Activated CD4-positive, alpha-beta T cell treated with anti-CD3 and anti-CD28 coated beads for 4 hours (primary cell): ENCODE results near the gene LRRC8E.
A peak's percentile ranks its signal among the peaks of the same experiment; 100 is the strongest.

Experiments used
- DNase-seq, 2 donors: peaks; one replicate each; pipeline ENCODE4 v3.0.0-alpha.2; 2020

LRRC8E gene

DNA sequence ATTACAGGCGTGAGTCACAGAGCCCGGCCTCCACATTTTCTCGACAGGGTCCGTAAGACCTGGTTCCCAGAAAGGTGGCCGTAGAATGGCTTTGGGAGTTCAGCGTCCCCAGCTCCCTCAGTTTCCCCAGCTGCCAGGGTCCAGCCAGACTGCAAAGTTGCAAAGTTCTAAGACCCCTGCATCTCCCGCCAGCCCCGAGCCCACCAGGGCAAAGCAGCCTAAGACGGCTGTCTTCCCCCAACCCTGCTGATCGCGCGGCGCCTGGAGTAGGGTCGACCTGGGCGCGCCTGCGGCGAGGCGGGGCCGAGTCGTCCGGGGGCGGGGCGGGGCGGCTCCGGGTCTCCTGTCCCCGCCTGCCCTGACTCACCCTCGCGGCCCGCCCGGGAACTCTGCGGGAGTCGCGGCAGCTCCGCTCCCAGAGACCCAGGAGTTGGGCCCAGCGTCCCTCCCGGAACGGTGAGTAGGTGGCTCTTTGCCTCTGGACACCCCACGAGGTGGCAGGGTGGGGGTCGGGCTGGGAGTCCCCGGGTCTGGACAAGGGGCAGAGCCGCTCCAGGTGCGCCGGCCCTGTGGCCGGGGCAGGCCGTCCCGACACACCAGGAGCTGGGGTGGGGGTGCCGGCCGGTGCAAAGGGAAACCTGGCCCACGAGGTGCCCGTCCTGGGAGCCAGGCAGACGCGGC lies at the start of gene LRRC8E:
TSS of gene LRRC8E (plus strand) at position 366 of the 681 bp plus-strand sequence. CDS start 7,094 bp downstream, outside the sequence.
- DNase-seq = peak; percentile 40 to 42

- no peak for DNase-seq
Measured at GRCh38 chr19:7839476-7839875, 48.8 kb upstream of the LRRC8E start.

DNA sequence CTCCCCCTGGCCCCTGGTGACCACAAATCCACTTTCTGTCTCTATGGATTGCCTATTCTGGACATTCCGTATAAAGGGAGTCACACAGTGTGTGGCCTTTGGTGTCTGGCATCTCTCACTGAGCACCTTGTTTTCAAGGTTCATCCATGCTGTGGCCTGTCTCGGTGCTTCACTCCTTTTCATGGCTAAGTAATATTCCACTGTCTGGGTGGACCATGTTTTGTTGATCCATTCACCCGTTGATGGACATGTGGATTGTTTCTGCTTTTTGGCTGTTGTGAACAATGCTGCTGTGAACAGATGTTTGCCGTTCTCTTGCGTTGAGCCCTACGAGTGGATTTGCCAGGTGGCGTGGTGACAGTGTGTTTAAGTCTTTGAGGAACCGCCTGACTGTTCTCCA lies 47.7 kb upstream of the LRRC8E start:
- no peak for DNase-seq

DNA sequence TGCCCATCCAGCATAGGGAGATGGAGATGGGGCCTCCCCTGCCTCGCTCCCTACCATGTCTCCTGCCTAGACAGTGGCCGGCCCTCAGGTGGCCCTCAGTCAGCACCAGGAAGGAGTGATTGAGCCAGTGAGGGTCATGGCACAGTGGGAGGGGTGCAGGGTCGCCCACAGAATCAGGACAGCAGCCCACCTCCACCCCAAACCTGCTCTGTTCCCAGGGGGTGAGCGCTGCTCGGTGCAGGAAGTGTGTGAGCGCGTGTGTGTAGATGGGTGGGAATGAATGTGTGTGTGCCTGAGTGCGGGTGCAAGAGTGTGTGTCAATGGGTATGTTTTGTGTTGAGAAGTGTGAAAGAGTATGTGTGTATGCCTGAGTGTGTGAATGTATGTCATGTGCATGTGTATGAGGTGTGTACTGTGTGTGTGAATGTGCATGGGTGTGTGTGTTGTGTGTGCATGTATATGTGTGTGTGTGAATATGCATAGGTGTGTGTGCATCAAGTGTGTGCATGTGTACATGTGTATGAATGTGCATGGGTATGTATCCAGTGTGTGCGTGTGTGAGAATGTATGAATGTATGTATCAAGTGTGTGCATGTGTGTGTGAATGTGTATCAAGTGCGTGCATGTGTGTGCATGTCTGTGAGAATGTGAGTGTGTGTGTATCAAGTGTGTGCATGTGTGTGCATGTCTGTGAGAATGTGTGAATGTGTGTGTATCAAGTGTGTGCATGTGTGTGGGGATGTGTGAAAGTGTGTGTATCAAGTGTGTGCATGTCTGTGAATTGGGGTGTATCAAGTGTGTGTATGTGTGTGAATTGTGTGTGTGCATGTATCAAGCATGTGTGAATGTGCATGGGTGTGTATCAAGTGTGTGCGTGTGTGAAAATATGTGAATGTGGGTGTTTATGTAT lies 46.3 kb upstream of the LRRC8E start:
- DNase-seq = no peak

GRCh38 chr19:7842661-7843294 lies 45.5 kb upstream of the LRRC8E start:
- no peak for DNase-seq

GRCh38 chr19:7843521-7843920 lies 44.8 kb upstream of the LRRC8E start:
- DNase-seq = no peak

DNA sequence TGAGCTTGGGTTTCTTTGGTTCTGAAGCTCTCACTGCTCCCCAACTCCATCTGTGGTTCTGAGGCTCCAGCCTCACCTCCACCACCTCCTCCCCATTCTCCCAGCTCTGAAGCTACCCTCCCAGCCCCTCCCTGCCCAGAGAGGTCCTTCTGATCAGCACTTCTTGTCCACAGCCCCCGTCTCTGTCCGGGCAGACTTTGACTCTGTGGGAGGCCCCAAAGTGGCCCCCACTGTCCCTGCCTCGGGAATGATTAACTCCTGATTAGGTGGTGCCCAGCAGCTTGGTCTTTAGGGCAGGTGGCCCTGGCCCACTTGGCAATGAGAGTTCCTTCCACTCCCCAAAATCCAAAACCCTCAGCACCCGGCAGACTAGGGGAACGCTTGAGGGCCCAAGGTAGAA lies 43.9 kb upstream of the LRRC8E start:
- DNase-seq = no peak

DNA sequence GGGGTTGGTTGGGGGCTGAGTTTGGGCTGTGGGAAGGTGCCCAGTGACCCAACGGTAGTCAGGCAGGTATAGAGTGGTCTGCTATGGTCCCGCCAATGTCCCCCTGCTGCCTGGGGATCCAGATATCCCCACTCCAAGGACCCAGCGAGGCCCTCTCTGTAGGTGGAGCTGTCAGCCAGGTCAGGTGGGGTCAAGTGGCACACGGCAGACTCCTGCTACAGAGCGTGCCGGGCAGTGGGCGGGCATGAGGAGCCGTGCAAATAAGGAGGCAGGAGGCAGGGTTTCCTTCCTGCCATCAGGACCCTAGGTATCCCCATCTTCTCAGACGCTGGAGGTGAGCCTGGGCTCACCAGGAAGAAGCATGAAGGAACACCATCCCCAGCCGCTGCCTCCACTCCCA lies 43.4 kb upstream of the LRRC8E start:
- DNase-seq = no peak

- DNase-seq = no peak
Measured at GRCh38 chr19:7845390-7846154, 42.7 kb upstream of the LRRC8E start.

DNA sequence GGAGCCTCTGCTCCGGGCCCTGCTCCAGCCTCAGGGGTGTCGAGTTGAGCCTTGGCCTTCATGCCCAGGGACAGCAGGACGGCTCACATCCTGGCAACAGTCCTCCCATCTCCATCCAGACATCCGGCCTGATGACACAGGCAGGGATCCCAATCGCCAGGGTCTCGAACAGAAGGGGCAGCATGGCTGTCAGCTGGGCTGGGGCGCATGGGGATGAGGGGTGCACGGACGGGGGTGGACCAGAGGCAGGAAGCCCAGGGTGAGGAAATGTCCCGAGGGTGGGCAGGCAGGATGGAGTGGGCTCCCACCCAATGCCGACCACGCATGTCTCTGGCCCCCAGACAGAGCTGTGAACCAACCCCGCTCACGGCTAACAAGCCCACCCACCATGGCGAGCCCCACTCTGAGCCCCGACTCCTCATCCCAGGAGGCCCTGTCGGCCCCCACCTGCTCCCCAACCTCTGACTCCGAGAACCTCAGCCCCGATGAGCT lies 42.1 kb upstream of the LRRC8E start:
- DNase-seq = no peak

DNA sequence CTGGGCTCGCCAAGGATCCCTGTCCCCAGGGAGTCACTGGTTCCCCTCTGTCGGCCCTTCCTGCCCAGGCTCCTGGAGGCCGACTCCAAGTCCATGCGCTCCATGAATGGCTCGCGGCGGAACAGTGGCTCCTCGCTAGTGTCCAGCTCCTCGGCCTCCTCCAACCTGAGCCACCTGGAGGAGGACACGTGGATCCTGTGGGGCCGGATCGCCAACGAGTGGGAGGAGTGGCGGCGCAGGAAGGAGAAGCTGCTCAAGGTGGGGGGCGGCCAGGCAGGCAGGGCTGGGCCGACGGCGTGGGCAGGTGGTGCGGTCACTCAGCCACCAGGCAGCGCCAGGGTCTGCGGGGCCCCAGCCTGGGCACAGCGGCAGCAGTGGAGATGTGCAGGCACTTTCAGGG lies 40.6 kb upstream of the LRRC8E start:
- no peak for DNase-seq

- DNase-seq = no peak
Measured at GRCh38 chr19:7848779-7849457, 39.4 kb upstream of the LRRC8E start.

- DNase-seq = no peak
Measured at GRCh38 chr19:7849631-7849999, 38.7 kb upstream of the LRRC8E start.

DNA sequence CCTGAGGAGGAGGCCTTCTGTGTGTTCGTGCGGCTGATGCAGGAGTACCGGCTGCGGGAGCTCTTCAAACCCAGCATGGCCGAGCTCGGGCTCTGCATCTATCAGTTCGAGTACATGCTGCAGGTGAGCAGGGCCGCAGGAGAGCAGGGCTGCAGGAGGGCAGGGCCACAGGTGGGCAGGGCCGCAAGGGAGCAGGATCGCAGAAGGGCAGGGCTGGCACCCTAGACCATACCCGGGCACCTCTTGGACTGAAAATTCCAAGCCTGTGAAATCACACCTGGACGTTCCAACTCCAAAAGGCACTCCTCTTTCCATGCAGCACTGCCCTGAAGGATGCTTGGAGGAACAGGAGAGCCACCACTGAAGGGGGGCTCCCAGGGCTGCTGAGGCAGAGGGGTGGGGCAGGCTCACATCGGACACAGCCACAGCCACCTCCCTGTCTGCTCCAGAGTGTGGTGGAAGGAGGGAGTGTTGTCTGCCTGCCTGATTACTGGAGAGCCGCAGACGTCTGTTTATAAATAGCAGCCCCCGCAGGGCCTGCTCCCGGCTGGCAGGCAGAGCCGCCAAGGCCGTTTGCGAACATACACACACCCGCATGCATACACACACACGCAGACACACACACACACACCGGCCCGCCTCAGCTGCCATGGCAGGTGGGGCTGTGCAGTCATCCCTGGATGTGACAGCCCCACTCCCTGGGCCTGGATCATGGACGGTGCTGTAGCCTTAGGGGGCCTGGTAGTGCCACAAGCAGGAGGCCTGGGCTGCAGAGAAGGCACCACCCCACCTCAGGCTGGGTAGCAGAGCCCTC lies 38.1 kb upstream of the LRRC8E start:
- no peak for DNase-seq

DNA sequence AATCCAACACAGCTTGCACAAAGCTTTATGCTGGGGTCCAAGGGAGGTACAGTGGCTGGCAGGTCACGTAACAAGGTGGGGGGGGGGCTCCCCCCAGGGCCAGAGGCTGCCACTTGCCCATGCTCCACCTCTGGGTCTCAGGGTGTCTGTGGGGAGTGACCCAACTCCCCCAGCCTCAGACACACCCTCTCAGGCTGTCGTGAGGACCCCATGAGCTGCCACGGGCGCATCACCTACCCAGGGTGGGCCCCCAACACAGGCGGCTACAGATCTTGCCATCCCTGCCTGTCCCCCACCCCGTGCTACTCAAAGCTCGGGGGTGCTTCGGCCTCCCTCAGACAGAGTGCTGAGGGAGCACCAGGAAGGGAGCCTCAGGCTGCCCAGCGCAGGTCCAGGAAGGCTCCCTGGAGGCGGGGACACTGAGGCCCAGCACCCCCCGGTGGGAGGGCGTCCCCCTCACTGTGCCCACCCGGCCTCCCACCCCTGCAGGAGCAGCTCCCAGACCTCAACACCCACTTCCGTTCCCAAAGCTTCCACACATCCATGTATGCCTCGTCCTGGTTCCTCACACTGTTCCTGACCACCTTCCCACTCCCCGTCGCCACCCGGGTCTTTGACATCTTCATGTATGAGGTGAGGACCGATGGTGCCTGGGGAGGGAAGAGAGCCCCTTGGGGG lies 37.2 kb upstream of the LRRC8E start:
- DNase-seq = no peak

DNA sequence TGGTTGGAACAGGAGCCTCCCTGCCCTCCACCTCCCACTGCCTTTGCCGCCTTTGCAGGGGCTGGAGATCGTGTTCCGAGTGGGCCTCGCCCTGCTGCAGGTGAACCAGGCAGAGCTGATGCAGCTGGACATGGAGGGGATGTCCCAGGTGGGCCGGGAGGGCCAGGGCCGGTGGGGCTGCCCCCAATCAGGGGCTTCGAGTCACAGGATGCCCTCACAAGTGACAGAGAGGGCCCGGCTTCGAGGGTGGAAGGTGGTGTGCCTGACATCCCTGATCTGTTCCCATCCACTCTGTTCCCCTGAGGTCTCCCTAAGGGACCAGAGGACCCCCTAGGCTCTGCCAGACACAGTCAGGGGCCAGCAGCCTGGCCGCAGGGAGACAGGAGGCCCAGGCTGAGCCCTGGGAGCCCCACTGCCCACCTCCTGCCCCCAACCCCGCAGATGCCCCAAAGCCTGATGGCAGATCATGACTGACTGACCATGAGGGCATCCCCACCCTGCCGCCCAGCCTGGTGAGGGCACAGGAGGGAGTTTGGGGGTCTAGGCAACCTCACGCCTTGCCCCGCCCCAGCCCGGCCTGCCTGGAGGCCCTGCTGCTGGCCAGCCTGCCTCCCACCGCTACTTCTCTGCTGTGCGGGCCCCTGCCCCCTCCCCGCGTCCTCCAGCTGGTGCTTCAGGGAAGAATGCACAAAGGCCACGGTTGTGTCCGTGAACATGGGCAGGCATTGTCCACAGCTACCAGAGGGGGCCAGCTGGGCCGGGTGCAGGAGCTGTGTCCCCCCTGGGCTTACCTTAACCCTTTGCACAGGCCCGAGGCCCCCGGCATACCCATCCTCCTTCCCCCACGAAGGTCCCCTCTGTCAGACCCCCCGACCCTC lies 36.4 kb upstream of the LRRC8E start:
- DNase-seq = no peak

DNA sequence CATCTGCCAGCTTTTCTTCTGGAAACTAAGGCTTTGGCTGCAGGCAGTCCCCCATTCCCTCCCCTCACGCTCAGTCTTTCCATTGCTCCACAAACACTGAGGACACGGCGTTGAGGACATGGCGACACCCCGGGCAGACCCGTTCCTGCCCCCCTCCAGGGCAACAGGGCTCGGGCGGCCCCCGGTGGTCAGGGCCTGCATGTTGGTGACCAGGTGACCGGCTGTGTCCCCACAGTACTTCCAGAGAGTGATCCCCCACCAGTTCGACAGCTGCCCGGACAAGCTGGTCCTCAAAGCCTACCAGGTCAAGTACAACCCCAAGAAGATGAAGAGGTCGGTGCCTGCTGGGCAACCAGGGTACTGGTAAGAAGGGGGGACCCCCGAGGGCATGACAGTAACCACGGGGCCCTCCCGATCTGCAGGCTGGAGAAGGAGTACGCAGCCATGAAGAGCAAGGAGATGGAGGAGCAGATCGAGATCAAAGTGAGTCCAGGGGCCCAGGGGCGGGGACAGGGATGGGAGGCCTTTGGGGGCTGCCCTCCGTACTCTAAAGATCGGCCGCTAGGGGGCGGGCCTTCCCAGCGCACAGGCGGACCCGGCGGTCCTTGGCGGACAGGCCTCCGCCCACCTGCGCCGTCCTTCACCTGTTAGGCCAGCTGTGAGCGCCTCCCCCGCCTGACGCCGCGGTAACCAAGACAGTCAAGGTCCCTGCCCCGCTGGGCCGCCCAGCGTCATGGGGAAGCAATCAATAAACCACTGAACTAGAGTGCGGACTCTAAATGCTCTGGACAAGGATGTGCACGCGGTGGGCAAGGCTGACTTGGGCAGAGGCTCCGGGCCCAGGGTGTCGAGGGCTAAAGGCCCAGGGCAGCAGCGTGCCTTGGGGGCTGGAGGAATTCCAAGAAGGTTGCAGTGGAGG lies 35.2 kb upstream of the LRRC8E start:
- peak; percentile 57 to 64 for DNase-seq

DNA sequence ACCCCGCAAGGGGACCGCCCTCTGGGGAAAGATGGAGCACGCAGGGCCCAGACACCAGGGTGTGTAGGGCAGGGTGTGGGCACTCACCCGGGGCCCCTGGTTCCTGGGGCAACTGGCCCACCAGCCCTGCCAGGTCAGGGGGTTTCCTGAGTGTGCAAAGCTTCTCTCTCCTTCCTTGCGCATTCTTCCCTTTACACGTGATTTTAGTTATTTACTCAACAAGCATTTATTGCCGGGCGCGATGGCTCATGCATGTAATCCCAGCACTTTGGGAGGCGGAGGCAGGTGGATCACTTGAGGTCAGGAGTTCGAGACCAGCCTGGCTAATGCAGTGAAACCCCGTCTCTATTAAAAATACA lies 34.6 kb upstream of the LRRC8E start:
- no peak for DNase-seq
